Breast epithelium (tissue), 4 donors: ENCODE results near the gene ATPAF2. TPM values are rescaled to one million over a fixed set of nuclear protein-coding genes. Genes with fewer than 3 reads are reported as not detected.

Experiments used
- DNase-seq, 2 donors: peaks; one replicate each; pipeline ENCODE4 v3.0.0-alpha.2; 2019; ENCODE audit warnings: low spot score in 2 of 2
- H3K27ac ChIP-seq, 2 donors: fragments of 200-600 bp; sonication (generic) in 1 of 2; one replicate each; pipeline ENCODE4 v1.5.1; 2016 to 2019; ENCODE audit warnings: mild to moderate bottlenecking in 1 of 2
- H3K27me3 ChIP-seq, 2 donors: fragments of 200-600 bp; sonication (generic) in 1 of 2; one replicate each; pipeline versions ENCODE4 v1.5.1 to v1.6.0; 2017 to 2019; ENCODE audit warnings: control low read depth in 1 of 2, mild to moderate bottlenecking in 1 of 2
- H3K36me3 ChIP-seq: fragments of 200-600 bp; one replicate; pipeline ENCODE4 v1.5.1; 2019
- H3K4me1 ChIP-seq, 2 donors: fragments of 200-600 bp; sonication (generic); one replicate each; pipeline ENCODE4 v1.5.1; 2016 to 2019; ENCODE audit warnings: control low read depth in 1 of 2
- H3K4me3 ChIP-seq, 3 donors: fragments of 200-600 bp; sonication (generic); 1 replicate in 2 of 3; 2 replicates in 1 of 3; pipeline ENCODE4 v1.5.1; 2016 to 2019; ENCODE audit warnings: mild to moderate bottlenecking in 3 of 3, moderate library complexity in 2 of 3
- H3K9me3 ChIP-seq, 2 donors: fragments of 200-600 bp; sonication (generic) in 1 of 2; one replicate each; pipeline ENCODE4 v1.5.1; 2016 to 2019; ENCODE audit warnings: control low read depth in 1 of 2
- POLR2A ChIP-seq: fragments of 450-650 bp; IDR thresholded peaks from one replicate; pipeline ENCODE4 v1.6.1; 2016; ENCODE audit warnings: antibody characterized with exemption, mild to moderate bottlenecking, moderate library complexity
- POLR2AphosphoS5 ChIP-seq, 3 donors: sonication (generic); formaldehyde crosslinking; IDR thresholded peaks; one replicate each; pipeline ENCODE4 v1.6.1; 2017; ENCODE audit warnings: antibody characterized with exemption in 3 of 3
- intact Hi-C: fragments of 100-400 bp; cut with DNase I; formaldehyde crosslinking; loops from one replicate; pipeline ENCODE4 v1.15.1; 2023; ENCODE audit warnings: low total_unique reads
- total RNA-seq, 3 donors: library from RNA; depleted of rRNA; stranded (reverse); fragments of >200 nt; gene quantifications; one replicate each; pipeline ENCODE4 v1.1.0, GENCODE V29; 2016
- TF ChIP-seq, protein P1 (sequence below), 3 donors: fragments of 450-650 bp; IDR thresholded peaks; one replicate each; pipeline ENCODE4 v1.5.1; 2016 to 2017; ENCODE audit warnings: antibody characterized with exemption in 3 of 3, mild to moderate bottlenecking in 3 of 3, moderate library complexity in 3 of 3

ATPAF2 gene
- total RNA-seq, 3 donors from 2014 or later, result 12.9 to 15.7 (median 13.0) TPM

DNA sequence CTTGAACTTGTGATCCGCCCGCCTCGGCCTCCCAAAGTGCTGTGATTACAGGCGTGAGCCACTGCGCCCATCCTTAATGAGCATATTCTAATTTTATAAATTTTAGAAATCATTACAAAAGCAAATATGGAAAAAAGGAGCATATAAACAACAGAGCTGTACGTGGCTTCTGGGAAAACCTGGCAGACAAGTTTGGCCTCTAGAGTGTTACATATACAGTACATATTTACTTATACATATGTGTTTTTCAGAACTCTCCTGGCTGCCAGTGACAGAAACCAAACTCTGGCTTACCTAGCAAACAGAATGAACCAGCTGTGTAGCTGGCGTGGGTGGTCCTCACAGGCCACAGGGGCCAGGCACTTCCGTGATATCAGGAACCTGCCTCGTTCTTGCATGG is 56.2 kb downstream of the ATPAF2 start:
- H3K27ac ChIP-seq, result peak overlapping the region; percentile 53 to 80

DNA sequence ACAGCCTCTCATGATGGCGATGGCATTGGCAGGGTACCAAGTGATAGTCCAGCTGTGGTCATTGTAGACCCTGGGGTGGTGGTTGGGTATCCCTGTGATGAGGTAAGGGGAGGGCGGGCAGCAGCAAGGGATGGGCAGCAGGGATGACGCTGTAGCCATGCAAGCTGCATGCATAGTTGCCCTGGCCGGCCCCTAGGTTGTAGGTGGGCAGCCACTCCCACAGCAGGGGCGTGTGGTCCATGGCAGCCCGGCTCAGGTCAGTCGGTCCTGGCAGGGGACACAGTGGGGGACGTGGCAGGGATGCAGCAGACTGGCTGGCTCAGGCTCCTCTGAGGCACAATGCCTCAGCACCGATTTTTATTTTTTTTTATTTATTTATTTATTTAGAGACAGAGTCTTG is 57.6 kb downstream of the ATPAF2 start:
- Histone ChIP-seq H3K4me3 (no peak overlapping the region), H3K36me3 (no peaks in the 10 kb centered on the region), H3K27ac (no peak overlapping the region), H3K27me3 (no peaks in the 10 kb centered on the region), H3K9me3 (no peaks in the 10 kb centered on the region), H3K4me1 (no peaks in the 10 kb centered on the region)
- TF ChIP-seq POLR2A, result no peak
- TF ChIP-seq, protein P1, sequence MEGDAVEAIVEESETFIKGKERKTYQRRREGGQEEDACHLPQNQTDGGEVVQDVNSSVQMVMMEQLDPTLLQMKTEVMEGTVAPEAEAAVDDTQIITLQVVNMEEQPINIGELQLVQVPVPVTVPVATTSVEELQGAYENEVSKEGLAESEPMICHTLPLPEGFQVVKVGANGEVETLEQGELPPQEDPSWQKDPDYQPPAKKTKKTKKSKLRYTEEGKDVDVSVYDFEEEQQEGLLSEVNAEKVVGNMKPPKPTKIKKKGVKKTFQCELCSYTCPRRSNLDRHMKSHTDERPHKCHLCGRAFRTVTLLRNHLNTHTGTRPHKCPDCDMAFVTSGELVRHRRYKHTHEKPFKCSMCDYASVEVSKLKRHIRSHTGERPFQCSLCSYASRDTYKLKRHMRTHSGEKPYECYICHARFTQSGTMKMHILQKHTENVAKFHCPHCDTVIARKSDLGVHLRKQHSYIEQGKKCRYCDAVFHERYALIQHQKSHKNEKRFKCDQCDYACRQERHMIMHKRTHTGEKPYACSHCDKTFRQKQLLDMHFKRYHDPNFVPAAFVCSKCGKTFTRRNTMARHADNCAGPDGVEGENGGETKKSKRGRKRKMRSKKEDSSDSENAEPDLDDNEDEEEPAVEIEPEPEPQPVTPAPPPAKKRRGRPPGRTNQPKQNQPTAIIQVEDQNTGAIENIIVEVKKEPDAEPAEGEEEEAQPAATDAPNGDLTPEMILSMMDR (IDR thresholded peaks at IDR 0.05), result no peak
- TF ChIP-seq POLR2AphosphoS5 (IDR thresholded peaks at IDR 0.05), result no peak
- no peak for DNase-seq
- intact Hi-C loops, result no loop called here

More for the DNA sequence above, 56.2 kb downstream of the ATPAF2 start:
- TF ChIP-seq POLR2AphosphoS5 (IDR thresholded peaks at IDR 0.05), result no peak
- TF ChIP-seq POLR2A, result no peak
- TF ChIP-seq, protein P1 (IDR thresholded peaks at IDR 0.05), result no peak
- H3K9me3 ChIP-seq, result no peaks in the 10 kb centered on the region
- no peaks in the 10 kb centered on the region for H3K36me3 ChIP-seq
- H3K27me3 ChIP-seq, result no peaks in the 10 kb centered on the region
- H3K4me1 ChIP-seq, result no peaks in the 10 kb centered on the region
- DNase-seq, result no peak
- intact Hi-C loops, result no loop called here
- H3K4me3 ChIP-seq, result no peak overlapping the region

DNA sequence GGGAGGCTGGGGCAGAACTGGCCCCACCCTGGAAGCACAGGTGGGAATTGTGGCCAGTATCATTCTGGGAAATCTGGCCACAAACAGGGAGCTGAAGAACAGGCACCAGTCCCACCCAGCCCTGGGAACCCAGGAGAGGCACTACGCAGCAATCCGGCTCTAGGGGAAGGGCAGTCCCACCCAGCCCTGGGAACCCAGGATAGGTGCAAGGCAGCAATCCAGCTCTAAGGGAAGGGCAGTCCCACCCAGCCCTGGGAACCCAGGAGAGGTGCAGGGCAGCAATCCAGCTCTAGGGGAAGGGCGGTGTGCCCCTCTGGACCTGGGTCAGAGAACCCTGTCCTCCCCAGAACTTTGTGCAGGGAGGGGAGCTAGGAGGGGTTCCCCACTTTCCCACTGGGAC is 59.2 kb downstream of the ATPAF2 start:
- DNase-seq, result no peak
- intact Hi-C loops, result no loop called here
- H3K4me3 ChIP-seq, result no peak overlapping the region
- H3K27me3 ChIP-seq, result no peaks in the 10 kb centered on the region
- no peaks in the 10 kb centered on the region for H3K9me3 ChIP-seq
- H3K27ac ChIP-seq, result peak overlapping the region; percentile 46 to 74
- H3K4me1 ChIP-seq, result no peaks in the 10 kb centered on the region
- TF ChIP-seq, protein P1 (IDR thresholded peaks at IDR 0.05), result no peak
- TF ChIP-seq POLR2A, result no peak
- TF ChIP-seq POLR2AphosphoS5 (IDR thresholded peaks at IDR 0.05), result no peak
- H3K36me3 ChIP-seq, result no peaks in the 10 kb centered on the region

DNA sequence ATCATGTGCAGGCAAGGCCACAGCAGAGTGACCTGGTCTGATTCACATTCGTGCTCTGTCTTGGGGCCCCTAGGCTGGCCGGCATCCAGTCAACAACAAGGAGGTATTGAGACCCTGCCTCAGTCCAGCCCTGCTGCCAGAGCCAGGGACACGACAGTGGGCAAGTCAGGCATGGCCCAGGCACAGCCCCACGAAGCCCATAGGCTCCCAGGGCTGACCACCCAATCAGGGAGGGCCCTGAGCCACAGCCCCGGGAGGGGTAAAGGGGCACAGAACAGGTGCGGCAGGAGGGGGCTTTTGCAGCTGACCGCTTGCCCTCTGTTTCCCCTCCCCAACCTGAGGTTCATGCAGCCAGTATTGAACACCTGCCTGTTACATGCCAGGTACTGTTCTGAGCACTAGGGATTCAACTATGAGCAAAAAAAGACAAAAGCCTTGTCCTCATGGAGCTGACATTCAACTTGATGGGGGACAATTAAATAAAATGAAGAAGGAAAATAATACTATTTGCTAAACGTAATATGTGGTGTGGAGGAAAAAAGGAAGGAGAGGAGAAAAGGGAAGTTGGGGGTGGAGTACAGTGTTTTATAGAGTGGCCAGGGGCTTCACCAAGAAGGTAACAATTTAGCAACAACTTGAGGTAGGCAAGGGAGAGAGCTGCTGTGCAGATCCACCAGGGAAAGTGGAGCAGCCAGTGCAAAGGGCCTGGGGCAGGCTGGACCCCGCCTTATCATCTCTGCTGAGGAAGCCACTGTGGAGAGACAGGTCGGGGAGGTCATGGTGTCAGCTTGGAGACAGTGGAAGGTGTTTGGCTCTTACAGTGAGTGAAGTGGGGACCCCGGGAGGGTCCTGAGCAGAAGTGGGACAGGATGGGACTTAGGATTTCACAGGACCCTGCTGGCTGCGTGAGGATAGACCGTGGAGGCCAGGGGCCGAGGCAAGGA is 60.2 kb downstream of the ATPAF2 start:
- no peaks in the 10 kb centered on the region for H3K27me3 ChIP-seq
- TF ChIP-seq, protein P1 (IDR thresholded peaks at IDR 0.05), result no peak
- TF ChIP-seq POLR2AphosphoS5 (IDR thresholded peaks at IDR 0.05) (no peak), POLR2A (no peak)
- H3K36me3 ChIP-seq, result no peaks in the 10 kb centered on the region
- no peak for DNase-seq
- intact Hi-C loops, result no loop called here
- H3K4me1 ChIP-seq, result no peaks in the 10 kb centered on the region
- peak overlapping the region; percentile 46 to 74 for H3K27ac ChIP-seq
- H3K9me3 ChIP-seq, result no peaks in the 10 kb centered on the region
- no peak overlapping the region for H3K4me3 ChIP-seq

DNA sequence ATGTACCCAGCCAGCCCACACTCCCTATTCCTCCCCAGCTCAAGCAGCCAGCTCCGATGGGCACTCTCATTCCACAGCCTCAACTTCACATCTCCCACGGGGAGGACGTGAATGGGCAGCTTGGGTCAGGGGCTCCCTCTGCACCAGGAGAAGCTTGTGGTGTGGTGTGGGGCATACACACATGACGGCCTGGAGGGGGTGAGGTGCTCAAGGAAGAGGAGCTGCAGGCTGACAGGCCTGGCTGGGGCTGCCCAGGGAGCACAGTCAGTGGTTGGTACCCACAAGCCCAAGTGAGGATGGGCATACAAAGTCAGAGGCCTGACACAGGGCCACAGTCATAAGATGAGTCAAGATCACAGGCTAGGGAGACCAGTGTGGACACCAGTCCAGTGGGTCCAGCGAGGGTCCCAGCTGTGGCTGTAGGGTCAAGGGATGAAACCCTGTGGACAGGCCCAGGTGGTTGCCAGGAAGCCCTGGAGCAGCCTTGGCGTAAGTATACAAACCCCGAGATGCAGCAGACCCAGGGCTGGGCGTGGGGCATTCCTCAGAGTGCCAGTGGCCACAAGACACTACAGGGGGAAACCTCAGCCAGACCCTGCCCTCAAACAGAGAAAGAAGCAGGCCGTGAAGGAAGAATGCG is 61.9 kb downstream of the ATPAF2 start:
- intact Hi-C loops, result no loop called here
- H3K27ac ChIP-seq, result no peak overlapping the region
- H3K9me3 ChIP-seq, result no peaks in the 10 kb centered on the region
- no peak overlapping the region for H3K4me3 ChIP-seq
- no peaks in the 10 kb centered on the region for H3K4me1 ChIP-seq
- H3K36me3 ChIP-seq, result no peaks in the 10 kb centered on the region
- no peak for DNase-seq
- H3K27me3 ChIP-seq, result no peaks in the 10 kb centered on the region
- TF ChIP-seq, protein P1 (IDR thresholded peaks at IDR 0.05), result no peak
- TF ChIP-seq POLR2AphosphoS5 (IDR thresholded peaks at IDR 0.05) (no peak), POLR2A (no peak)
